Trophoblast cell (in vitro differentiated cells and primary cell): Measurements from ENCODE around the gene KAT6B.
"Not testable (repeated sequence)": the region's sequence is repeated elsewhere in the genome, so short reads cannot be mapped to it uniquely, and the experiment has no call there.

ENCODE experiments used
- DNase-seq, 2 donors: peaks; one replicate each; pipeline ENCODE4 v3.0.0-alpha.2; 2016
- H2AFZ ChIP-seq: 2 replicates; pipeline ENCODE4 v1.6.1; 2013; ENCODE audit warnings: low read length, moderate library complexity, mild to moderate bottlenecking; ENCODE audit not compliant: insufficient read depth, poor library complexity
- H2AK5ac ChIP-seq: 2 replicates; pipeline ENCODE4 v1.6.1; 2013; ENCODE audit warnings: mild to moderate bottlenecking, low read length
- H2BK120ac ChIP-seq: 2 replicates; pipeline ENCODE4 v1.6.1; 2013; ENCODE audit warnings: low read length, mild to moderate bottlenecking, moderate library complexity; ENCODE audit not compliant: insufficient read depth, poor library complexity
- H2BK12ac ChIP-seq: 2 replicates; pipeline ENCODE4 v1.6.1; 2013; ENCODE audit warnings: mild to moderate bottlenecking, low read length, moderate library complexity
- H2BK5ac ChIP-seq: 2 replicates; pipeline ENCODE4 v1.6.1; 2013; ENCODE audit warnings: low read length, low read depth, moderate library complexity, mild to moderate bottlenecking; ENCODE audit not compliant: poor library complexity
- H3K14ac ChIP-seq: 2 replicates; pipeline ENCODE4 v1.6.1; 2013; ENCODE audit warnings: mild to moderate bottlenecking, low read length
- H3K18ac ChIP-seq: 2 replicates; pipeline ENCODE4 v1.6.1; 2013; ENCODE audit warnings: mild to moderate bottlenecking, low read length
- H3K23ac ChIP-seq: 2 replicates; pipeline ENCODE4 v1.6.1; 2013; ENCODE audit warnings: low read length
- H3K27ac ChIP-seq: 2 replicates; pipeline ENCODE4 v1.5.1; 2013; ENCODE audit warnings: low read depth, mild to moderate bottlenecking, inconsistent platforms, low read length, moderate library complexity
- H3K27me3 ChIP-seq: 2 replicates; pipeline ENCODE4 v1.6.1; 2013; ENCODE audit warnings: inconsistent platforms, mild to moderate bottlenecking, low read length, moderate library complexity; ENCODE audit not compliant: insufficient read depth
- H3K36me3 ChIP-seq, 2 experiments: 1 replicate in 1 of 2; 2 replicates in 1 of 2; pipeline ENCODE4 v1.6.1; 2013; ENCODE audit warnings: low read length in 2 of 2, mild to moderate bottlenecking in 2 of 2, moderate library complexity in 1 of 2; ENCODE audit not compliant: insufficient read depth in 2 of 2, control insufficient read depth in 1 of 2
- H3K4ac ChIP-seq: 2 replicates; pipeline ENCODE4 v1.6.1; 2013; ENCODE audit warnings: low read depth, mild to moderate bottlenecking, low read length, moderate library complexity
- H3K4me1 ChIP-seq, 2 experiments: 1 replicate in 1 of 2; 2 replicates in 1 of 2; pipeline ENCODE4 v1.6.1; 2013; ENCODE audit warnings: low read length in 2 of 2, mild to moderate bottlenecking in 2 of 2, moderate library complexity in 1 of 2; ENCODE audit not compliant: insufficient read depth in 2 of 2, control insufficient read depth in 1 of 2
- H3K4me2 ChIP-seq: 2 replicates; pipeline ENCODE4 v1.6.1; 2013; ENCODE audit warnings: inconsistent platforms, mild to moderate bottlenecking, low read length, moderate library complexity
- H3K4me3 ChIP-seq: 2 replicates; pipeline ENCODE4 v1.5.1; 2013; ENCODE audit warnings: mild to moderate bottlenecking, low read depth, low read length, inconsistent platforms
- H3K79me1 ChIP-seq: one replicate; pipeline ENCODE4 v1.6.1; 2013; ENCODE audit warnings: low read length
- H3K79me2 ChIP-seq: 2 replicates; pipeline ENCODE4 v1.6.1; 2013; ENCODE audit warnings: low read length, mild to moderate bottlenecking; ENCODE audit not compliant: control insufficient read depth, insufficient read depth, poor library complexity
- H3K9ac ChIP-seq: 2 replicates; pipeline ENCODE4 v1.6.1; 2013; ENCODE audit warnings: mild to moderate bottlenecking, low read length
- H3K9me3 ChIP-seq: 2 replicates; pipeline ENCODE4 v1.6.1; 2013; ENCODE audit warnings: low read depth, mild to moderate bottlenecking, control low read depth, inconsistent platforms, low read length; ENCODE audit not compliant: insufficient read depth
- H4K12ac ChIP-seq: 2 replicates; pipeline ENCODE4 v1.6.1; 2013; ENCODE audit warnings: low read depth, mild to moderate bottlenecking, low read length, moderate library complexity
- H4K8ac ChIP-seq: 2 replicates; pipeline ENCODE4 v1.6.1; 2013; ENCODE audit warnings: low read depth, mild to moderate bottlenecking, low read length, moderate library complexity
- H4K91ac ChIP-seq: one replicate; pipeline ENCODE4 v1.6.1; 2013; ENCODE audit warnings: low read depth, mild to moderate bottlenecking, low read length, moderate library complexity
- WGBS: extraction: QIAGEN DNeasy Blood & Tissue Kit; methylation state at CpG from one replicate; pipeline ENCODE4 v1.1.7; 2013; ENCODE audit warnings: missing lambda C conversion rate; ENCODE audit not compliant: insufficient read length, insufficient coverage; ENCODE audit errors: extremely low coverage; 5-methylcytosine and 5-hydroxymethylcytosine counted together

Gene KAT6B

GRCh38 chr10:74875068-74875467, 48.7 kb downstream of the KAT6B start:
- Histone ChIP-seq H3K9me3 (no peaks in the 10 kb centered on the region), H2BK12ac (no peak overlapping the region), H4K91ac (no peak overlapping the region), H2BK5ac (no peak overlapping the region), H3K4me2 (no peak overlapping the region), H3K4me1 (no peaks in the 10 kb centered on the region), H3K23ac (no peak overlapping the region), H4K12ac (no peak overlapping the region), H3K79me1 (no peaks in the 10 kb centered on the region), H2AK5ac (no peak overlapping the region), H3K18ac (no peak overlapping the region), H3K4me3 (no peak overlapping the region), H2BK120ac (no peak overlapping the region), H4K8ac (no peak overlapping the region), H3K4ac (no peak overlapping the region), H3K14ac (no peak overlapping the region), H2AFZ (no peak overlapping the region), H3K27me3 (no peaks in the 10 kb centered on the region), H3K79me2 (no peaks in the 10 kb centered on the region), H3K27ac (no peak overlapping the region), H3K36me3 (no peaks in the 10 kb centered on the region), H3K9ac (no peak overlapping the region)
- DNase-seq: no peak

GRCh38 chr10:74875966-74876365, 49.6 kb downstream of the KAT6B start:
- Histone ChIP-seq H3K27me3 (no peaks in the 10 kb centered on the region), H3K18ac (no peak overlapping the region), H4K91ac (no peak overlapping the region), H2BK12ac (no peak overlapping the region), H3K23ac (no peak overlapping the region), H2AK5ac (no peak overlapping the region), H3K4me2 (no peak overlapping the region), H2AFZ (no peak overlapping the region), H3K79me1 (no peaks in the 10 kb centered on the region), H3K36me3 (no peaks in the 10 kb centered on the region), H3K9me3 (no peaks in the 10 kb centered on the region), H2BK5ac (no peak overlapping the region), H3K4ac (no peak overlapping the region), H3K4me3 (no peak overlapping the region), H3K14ac (no peak overlapping the region), H3K27ac (no peak overlapping the region), H4K12ac (no peak overlapping the region), H2BK120ac (no peak overlapping the region), H3K79me2 (no peaks in the 10 kb centered on the region), H3K9ac (no peak overlapping the region), H3K4me1 (no peaks in the 10 kb centered on the region), H4K8ac (no peak overlapping the region)
- no CpG with 5 or more reads among the region's 1 CpG for WGBS
- DNase-seq: no peak

GRCh38 chr10:74877054-74877453, 50.7 kb downstream of the KAT6B start:
- H4K8ac ChIP-seq, H2BK12ac ChIP-seq, H4K91ac ChIP-seq, DNase-seq, H3K4me3 ChIP-seq, H3K4me1 ChIP-seq, H3K9me3 ChIP-seq, H2AK5ac ChIP-seq, H3K18ac ChIP-seq, H2BK5ac ChIP-seq, H3K36me3 ChIP-seq, H2AFZ ChIP-seq, H3K14ac ChIP-seq, H4K12ac ChIP-seq, H3K4me2 ChIP-seq, H3K79me2 ChIP-seq, H3K9ac ChIP-seq, H2BK120ac ChIP-seq, H3K4ac ChIP-seq, H3K27ac ChIP-seq, H3K23ac ChIP-seq, H3K79me1 ChIP-seq, H3K27me3 ChIP-seq: not testable (repeated sequence)
- WGBS: no CpG with 5 or more reads among the region's 5 CpGs

- Histone ChIP-seq H3K9ac (no peak overlapping the region), H3K79me2 (no peaks in the 10 kb centered on the region), H2BK5ac (no peak overlapping the region), H3K36me3 (no peaks in the 10 kb centered on the region), H3K79me1 (no peaks in the 10 kb centered on the region), H3K18ac (no peak overlapping the region), H3K4me3 (no peak overlapping the region), H3K27me3 (no peaks in the 10 kb centered on the region), H4K91ac (no peak overlapping the region), H2BK120ac (no peak overlapping the region), H3K4ac (no peak overlapping the region), H4K8ac (no peak overlapping the region), H3K23ac (no peak overlapping the region), H2AK5ac (no peak overlapping the region), H3K14ac (no peak overlapping the region), H3K27ac (no peak overlapping the region), H2BK12ac (no peak overlapping the region), H4K12ac (no peak overlapping the region), H3K4me1 (no peaks in the 10 kb centered on the region), H2AFZ (no peak overlapping the region), H3K4me2 (no peak overlapping the region), H3K9me3 (no peaks in the 10 kb centered on the region)
- DNase-seq: no peak
Observed at GRCh38 chr10:74877898-74878297, 51.5 kb downstream of the KAT6B start.

GRCh38 chr10:74880041-74880440, 53.6 kb downstream of the KAT6B start:
- no peak overlapping the region for H3K27ac ChIP-seq
- no peak overlapping the region for H3K4ac ChIP-seq
- H3K4me1 ChIP-seq: no peaks in the 10 kb centered on the region
- no peak overlapping the region for H3K4me3 ChIP-seq
- no peak overlapping the region for H4K12ac ChIP-seq
- H3K36me3 ChIP-seq: no peaks in the 10 kb centered on the region
- no peaks in the 10 kb centered on the region for H3K27me3 ChIP-seq
- no peak overlapping the region for H4K8ac ChIP-seq
- H3K79me2 ChIP-seq: no peaks in the 10 kb centered on the region
- no peak overlapping the region for H2BK12ac ChIP-seq
- H3K79me1 ChIP-seq: no peaks in the 10 kb centered on the region
- H2BK5ac ChIP-seq: no peak overlapping the region
- H2AFZ ChIP-seq: no peak overlapping the region
- no peak overlapping the region for H3K14ac ChIP-seq
- H2AK5ac ChIP-seq: no peak overlapping the region
- no peak overlapping the region for H3K4me2 ChIP-seq
- no peak for DNase-seq
- WGBS: no CpG with 5 or more reads among the region's 3 CpGs
- H3K9me3 ChIP-seq: no peaks in the 10 kb centered on the region
- no peak overlapping the region for H3K23ac ChIP-seq
- H4K91ac ChIP-seq: no peak overlapping the region
- no peak overlapping the region for H2BK120ac ChIP-seq
- no peak overlapping the region for H3K18ac ChIP-seq
- no peak overlapping the region for H3K9ac ChIP-seq
